ENCODE data around the gene GKN2. TPM values are rescaled to one million over a fixed set of nuclear protein-coding genes. Genes with fewer than 3 reads are reported as not detected.

Gene GKN2
- total RNA-seq, 1 experiment from 2014 or later = not detected

GRCh38 chr2:68992933-68993332, 40.2 kb upstream of the GKN2 start:
- intact Hi-C loops (cut with micrococcal nuclease; ENCODE audit: unreplicated experiment) = no loop called here
- H4K20me1 ChIP-seq (ENCODE audit: insufficient read depth) = no peaks in the 10 kb centered on the region
- no peak overlapping the region for H3K27ac ChIP-seq
- ChIA-PET POLR2A (ENCODE audit: unreplicated experiment) (no interaction called here), CTCF (interaction anchor here (0.6 kb wide), 1 partner anchor 1300 kb away, joined by 4 read pairs; no protein-coding TSS in a partner anchor)
- no peaks in the 10 kb centered on the region for H3K9me2 ChIP-seq (ENCODE audit: insufficient read depth)
- no peak overlapping the region for H2AFZ ChIP-seq
- H3K9me3 ChIP-seq (ENCODE audit: insufficient read depth, low read depth) = no peaks in the 10 kb centered on the region
- no peaks in the 10 kb centered on the region for H3K79me2 ChIP-seq (ENCODE audit: low read depth)
- TF ChIP-seq, protein P1, sequence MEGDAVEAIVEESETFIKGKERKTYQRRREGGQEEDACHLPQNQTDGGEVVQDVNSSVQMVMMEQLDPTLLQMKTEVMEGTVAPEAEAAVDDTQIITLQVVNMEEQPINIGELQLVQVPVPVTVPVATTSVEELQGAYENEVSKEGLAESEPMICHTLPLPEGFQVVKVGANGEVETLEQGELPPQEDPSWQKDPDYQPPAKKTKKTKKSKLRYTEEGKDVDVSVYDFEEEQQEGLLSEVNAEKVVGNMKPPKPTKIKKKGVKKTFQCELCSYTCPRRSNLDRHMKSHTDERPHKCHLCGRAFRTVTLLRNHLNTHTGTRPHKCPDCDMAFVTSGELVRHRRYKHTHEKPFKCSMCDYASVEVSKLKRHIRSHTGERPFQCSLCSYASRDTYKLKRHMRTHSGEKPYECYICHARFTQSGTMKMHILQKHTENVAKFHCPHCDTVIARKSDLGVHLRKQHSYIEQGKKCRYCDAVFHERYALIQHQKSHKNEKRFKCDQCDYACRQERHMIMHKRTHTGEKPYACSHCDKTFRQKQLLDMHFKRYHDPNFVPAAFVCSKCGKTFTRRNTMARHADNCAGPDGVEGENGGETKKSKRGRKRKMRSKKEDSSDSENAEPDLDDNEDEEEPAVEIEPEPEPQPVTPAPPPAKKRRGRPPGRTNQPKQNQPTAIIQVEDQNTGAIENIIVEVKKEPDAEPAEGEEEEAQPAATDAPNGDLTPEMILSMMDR (conservative IDR thresholded peaks at IDR 0.05) = no peak
- TF ChIP-seq EZH2 (IDR thresholded peaks at IDR 0.05; ENCODE audit: low read depth) = no peak
- H3K27me3 ChIP-seq (ENCODE audit: insufficient read depth, low read depth) = no peaks in the 10 kb centered on the region
- H3K4me2 ChIP-seq = no peak overlapping the region
- H3F3A ChIP-seq (ENCODE audit: insufficient read depth, low read depth) = no peaks in the 10 kb centered on the region
- BruUV-seq (replicated peaks) = no TSS peak
- no peak for DNase-seq
- no peaks in the 10 kb centered on the region for H3K36me3 ChIP-seq (ENCODE audit: low read depth)
- no peak overlapping the region for H3K4me3 ChIP-seq
- no peaks in the 10 kb centered on the region for H3K4me1 ChIP-seq (replicated peaks; ENCODE audit: insufficient read depth)

DNA sequence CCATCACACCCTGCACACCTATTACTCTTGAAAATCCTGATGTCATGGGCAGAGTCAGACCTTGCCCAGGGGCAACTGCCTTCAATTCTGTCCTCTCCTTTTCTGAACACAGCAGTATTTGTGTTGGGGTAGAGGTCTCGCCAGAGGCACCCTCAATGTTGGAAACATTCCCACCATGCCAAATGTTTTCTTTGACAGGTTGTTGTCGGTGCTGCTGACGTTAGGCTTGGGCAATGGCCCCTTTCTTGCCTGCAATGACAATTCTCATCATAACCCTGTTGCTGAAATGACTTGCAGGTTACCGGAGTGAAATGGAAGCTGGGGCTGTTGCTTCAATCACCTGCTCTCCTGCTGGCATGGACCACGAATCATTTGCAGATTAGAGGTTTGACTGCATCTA, 39.6 kb upstream of the GKN2 start:
- Histone ChIP-seq H3K27ac (no peak overlapping the region), H3K36me3 (ENCODE audit: low read depth) (no peaks in the 10 kb centered on the region), H3K4me1 (replicated peaks; ENCODE audit: insufficient read depth) (no peaks in the 10 kb centered on the region), H3K9me3 (ENCODE audit: insufficient read depth, low read depth) (no peaks in the 10 kb centered on the region), H3K4me2 (no peak overlapping the region), H3K79me2 (ENCODE audit: low read depth) (no peaks in the 10 kb centered on the region), H3F3A (ENCODE audit: insufficient read depth, low read depth) (no peaks in the 10 kb centered on the region), H3K27me3 (ENCODE audit: insufficient read depth, low read depth) (no peaks in the 10 kb centered on the region), H3K9me2 (ENCODE audit: insufficient read depth) (no peaks in the 10 kb centered on the region), H4K20me1 (ENCODE audit: insufficient read depth) (no peaks in the 10 kb centered on the region), H2AFZ (no peak overlapping the region), H3K4me3 (no peak overlapping the region)
- TF ChIP-seq, protein P1 (conservative IDR thresholded peaks at IDR 0.05) = no peak
- no TSS peak for BruUV-seq (replicated peaks)
- intact Hi-C loops (cut with micrococcal nuclease; ENCODE audit: unreplicated experiment) = no loop called here
- POLR2A ChIA-PET (ENCODE audit: unreplicated experiment) = no interaction called here
- no peak for DNase-seq
- CTCF ChIA-PET = no interaction called here

DNA sequence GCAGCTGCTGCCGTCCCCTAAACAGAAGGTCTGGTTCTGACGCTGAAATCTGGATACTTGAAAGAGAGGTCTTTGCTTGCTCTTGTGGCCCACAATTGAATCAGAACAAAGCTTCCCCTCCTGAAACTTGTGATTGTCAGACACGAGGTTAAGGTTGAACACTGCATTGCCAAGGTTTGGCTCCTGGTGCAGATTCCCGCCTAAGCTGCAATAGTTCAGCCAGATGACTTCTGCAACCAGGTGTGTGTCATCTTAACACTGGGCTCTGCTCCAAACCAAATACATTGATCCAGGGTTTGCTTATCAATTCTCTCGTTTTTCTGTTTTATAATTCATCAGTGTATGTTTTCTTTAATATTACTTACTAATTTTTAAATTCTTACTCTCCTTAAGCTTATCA, 36.3 kb upstream of the GKN2 start:
- no peak for DNase-seq
- no peak overlapping the region for H3K27ac ChIP-seq
- H3K4me1 ChIP-seq (replicated peaks; ENCODE audit: insufficient read depth) = no peaks in the 10 kb centered on the region
- CTCF ChIA-PET = no interaction called here
- no TSS peak for BruUV-seq (replicated peaks)
- no peaks in the 10 kb centered on the region for H3K36me3 ChIP-seq (ENCODE audit: low read depth)
- TF ChIP-seq, protein P1 (conservative IDR thresholded peaks at IDR 0.05) = no peak
- no peak for TF ChIP-seq EZH2 (IDR thresholded peaks at IDR 0.05; ENCODE audit: low read depth)
- H3K9me2 ChIP-seq (ENCODE audit: insufficient read depth) = no peaks in the 10 kb centered on the region
- no peaks in the 10 kb centered on the region for H4K20me1 ChIP-seq (ENCODE audit: insufficient read depth)
- no peaks in the 10 kb centered on the region for H3F3A ChIP-seq (ENCODE audit: insufficient read depth, low read depth)
- H3K4me2 ChIP-seq = no peak overlapping the region
- H2AFZ ChIP-seq = no peak overlapping the region
- no peaks in the 10 kb centered on the region for H3K79me2 ChIP-seq (ENCODE audit: low read depth)
- H3K27me3 ChIP-seq (ENCODE audit: insufficient read depth, low read depth) = no peaks in the 10 kb centered on the region
- POLR2A ChIA-PET (ENCODE audit: unreplicated experiment) = interaction anchor here (0.6 to 0.7 kb wide), 2 partner anchors 522 to 735 kb away, joined by 6 to 7 read pairs; partner anchors contain the start of gene FBXO48
- H3K9me3 ChIP-seq (ENCODE audit: insufficient read depth, low read depth) = no peaks in the 10 kb centered on the region
- H3K4me3 ChIP-seq = no peak overlapping the region
- intact Hi-C loops (cut with micrococcal nuclease; ENCODE audit: unreplicated experiment) = no loop called here

All from PC-9 (cell line).